Urinary bladder (tissue), 4 donors: ENCODE results near the gene ME3. TPM values are rescaled to one million over a fixed set of nuclear protein-coding genes. Genes with fewer than 3 reads are reported as not detected.

Experiments
- DNase-seq: peaks from one replicate; pipeline ENCODE4 v3.0.0-alpha.2; 2015; ENCODE audit errors: extremely low spot score
- H3K27ac ChIP-seq: one replicate; pipeline ENCODE4 v1.5.1; 2013; ENCODE audit warnings: low read depth, mild to moderate bottlenecking, moderate library complexity
- H3K36me3 ChIP-seq: one replicate; pipeline ENCODE4 v1.6.1; 2013; ENCODE audit warnings: mild to moderate bottlenecking, moderate library complexity; ENCODE audit not compliant: insufficient read depth
- H3K4me1 ChIP-seq: one replicate; pipeline ENCODE4 v1.6.1; 2013; ENCODE audit warnings: mild to moderate bottlenecking, moderate library complexity; ENCODE audit not compliant: insufficient read depth
- H3K4me3 ChIP-seq: one replicate; pipeline ENCODE4 v1.5.1; 2013; ENCODE audit warnings: low read depth, low read length
- WGBS: extraction: QIAGEN DNeasy Blood & Tissue Kit; methylation state at CpG from one replicate; pipeline ENCODE4 v1.1.7; 2013; 5-methylcytosine and 5-hydroxymethylcytosine counted together
- polyA plus RNA-seq: library from polyadenylated mRNA; stranded (reverse); fragments of 200-250 nt; gene quantifications from one replicate; pipeline ENCODE4 v1.2.3, GENCODE V29; 2013
- total RNA-seq: library from RNA; depleted of rRNA; stranded (reverse); fragments of >200 nt; gene quantifications from one replicate; pipeline ENCODE4 v1.2.3, GENCODE V29; 2014
- donor health status: healthy with polysubstance abuse.
- donor health status: healthy.

ME3 gene
- total and polyA plus RNA-seq, 2 donors: 17.6 to 52.2 TPM

GRCh38 chr11:86680716-86681482 is 8.5 kb upstream of the ME3 start:
- no peak overlapping the region for H3K4me3 ChIP-seq
- no peaks in the 10 kb centered on the region for H3K4me1 ChIP-seq
- WGBS: 59% methylated on average over 5 of the region's 5 CpGs
- no peak overlapping the region for H3K27ac ChIP-seq
- DNase-seq: no peak
- no peaks in the 10 kb centered on the region for H3K36me3 ChIP-seq

GRCh38 chr11:86678823-86679222 is 6.4 kb upstream of the ME3 start:
- no peaks in the 10 kb centered on the region for H3K4me1 ChIP-seq
- no peak overlapping the region for H3K27ac ChIP-seq
- DNase-seq: no peak
- no peak overlapping the region for H3K4me3 ChIP-seq
- H3K36me3 ChIP-seq: no peaks in the 10 kb centered on the region
- WGBS: 48% methylated on average over 3 of the region's 3 CpGs

DNA sequence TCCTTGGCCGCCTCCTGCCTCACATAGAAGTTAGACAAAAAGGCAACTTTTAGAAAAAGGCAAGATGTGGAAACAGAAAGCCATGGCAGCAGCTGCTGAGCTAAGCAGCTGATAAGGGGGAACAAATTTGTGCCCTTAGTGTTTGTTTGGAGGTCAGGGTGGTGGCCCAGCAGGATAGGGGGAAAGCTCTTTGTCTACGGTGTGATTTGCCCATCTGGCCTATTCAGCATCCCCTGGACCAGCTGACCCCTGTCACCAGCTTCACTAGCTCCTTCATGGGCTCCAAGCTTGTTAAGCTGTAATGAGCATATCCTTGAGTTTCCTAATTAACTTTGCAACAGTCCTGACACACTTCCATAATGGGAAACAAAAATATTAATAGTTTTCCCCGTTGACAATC is 5.9 kb upstream of the ME3 start:
- 61% methylated on average over 3 of the region's 3 CpGs for WGBS
- Histone ChIP-seq H3K27ac (no peak overlapping the region), H3K4me3 (no peak overlapping the region), H3K4me1 (no peaks in the 10 kb centered on the region), H3K36me3 (no peaks in the 10 kb centered on the region)
- no peak for DNase-seq

- Histone ChIP-seq H3K36me3 (no peaks in the 10 kb centered on the region), H3K4me3 (no peak overlapping the region), H3K27ac (no peak overlapping the region), H3K4me1 (no peaks in the 10 kb centered on the region)
- 86% methylated on average over 6 of the region's 6 CpGs for WGBS
- no peak for DNase-seq
Measured at GRCh38 chr11:86676533-86677154, 4.2 kb upstream of the ME3 start.

GRCh38 chr11:86676010-86676409 is 3.6 kb upstream of the ME3 start:
- WGBS: 70% methylated on average over 1 of the region's 1 CpG
- Histone ChIP-seq H3K27ac (no peak overlapping the region), H3K4me1 (no peaks in the 10 kb centered on the region)

GRCh38 chr11:86675017-86675416 is 2.6 kb upstream of the ME3 start:
- Histone ChIP-seq H3K27ac (no peak overlapping the region), H3K4me1 (no peaks in the 10 kb centered on the region), H3K36me3 (no peaks in the 10 kb centered on the region), H3K4me3 (no peak overlapping the region)
- 80% methylated on average over 2 of the region's 2 CpGs for WGBS
- no peak for DNase-seq

More at GRCh38 chr11:86676010-86676409, 3.6 kb upstream of the ME3 start:
- DNase-seq: no peak
- Histone ChIP-seq H3K36me3 (no peaks in the 10 kb centered on the region), H3K4me3 (no peak overlapping the region)

DNA sequence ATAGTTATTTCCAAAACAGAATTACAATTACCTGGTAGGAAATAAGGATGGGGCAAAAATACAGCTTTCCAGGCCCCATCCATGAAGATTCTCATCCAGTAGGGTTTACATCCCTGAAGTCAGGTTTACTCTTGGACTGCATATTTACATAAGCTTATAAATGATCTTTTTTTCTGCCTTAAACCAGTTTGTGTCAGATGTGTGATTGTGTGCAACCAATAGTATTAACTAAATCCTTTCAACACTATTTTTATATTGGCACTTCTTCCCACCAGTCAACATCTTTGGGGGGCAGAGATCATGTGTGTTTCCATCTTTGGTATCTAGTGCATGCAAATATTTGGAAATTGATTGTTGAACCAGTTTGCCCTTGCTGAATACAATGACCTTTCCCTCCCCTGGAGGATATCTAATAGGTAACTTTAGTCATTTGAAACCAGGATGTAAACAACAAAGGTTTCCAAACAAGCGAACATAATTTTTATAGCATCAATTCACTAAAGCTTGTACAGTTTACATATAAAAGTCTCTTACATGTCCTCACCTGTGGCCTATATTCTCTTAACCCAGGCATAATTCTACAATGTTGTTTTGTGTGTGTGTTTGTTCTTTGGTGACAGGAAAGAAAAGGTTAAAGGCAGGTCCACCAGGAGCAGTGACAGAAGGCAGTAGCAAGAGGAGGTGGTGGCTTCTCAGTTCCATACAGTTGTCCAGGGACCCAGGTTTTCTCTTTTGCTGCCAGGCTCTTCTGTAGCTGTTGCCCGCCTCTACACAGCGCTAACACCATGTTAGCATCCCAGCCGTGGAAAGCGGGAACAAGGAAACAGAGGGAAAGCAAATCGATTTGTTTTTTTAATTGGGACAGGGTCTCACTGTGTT is 1.7 kb upstream of the ME3 start:
- no peak for DNase-seq
- Histone ChIP-seq H3K4me3 (no peak overlapping the region), H3K36me3 (no peaks in the 10 kb centered on the region), H3K4me1 (no peaks in the 10 kb centered on the region), H3K27ac (no peak overlapping the region)
- 89% methylated on average over 6 of the region's 6 CpGs for WGBS

GRCh38 chr11:86673055-86673843 is 833 bp upstream of the ME3 start:
- no peak overlapping the region for H3K27ac ChIP-seq
- no peak for DNase-seq
- WGBS: 80% methylated on average over 8 of the region's 8 CpGs
- no peaks in the 10 kb centered on the region for H3K36me3 ChIP-seq
- H3K4me3 ChIP-seq: no peak overlapping the region
- no peaks in the 10 kb centered on the region for H3K4me1 ChIP-seq

GRCh38 chr11:86671531-86672006 is 847 bp downstream of the ME3 start:
- WGBS: under 1% methylated on average over 33 of the region's 33 CpGs
- Histone ChIP-seq H3K27ac (peak overlapping the region; percentile 76), H3K36me3 (no peaks in the 10 kb centered on the region), H3K4me1 (no peaks in the 10 kb centered on the region), H3K4me3 (peak overlapping the region; percentile 50)
- no peak for DNase-seq

DNA sequence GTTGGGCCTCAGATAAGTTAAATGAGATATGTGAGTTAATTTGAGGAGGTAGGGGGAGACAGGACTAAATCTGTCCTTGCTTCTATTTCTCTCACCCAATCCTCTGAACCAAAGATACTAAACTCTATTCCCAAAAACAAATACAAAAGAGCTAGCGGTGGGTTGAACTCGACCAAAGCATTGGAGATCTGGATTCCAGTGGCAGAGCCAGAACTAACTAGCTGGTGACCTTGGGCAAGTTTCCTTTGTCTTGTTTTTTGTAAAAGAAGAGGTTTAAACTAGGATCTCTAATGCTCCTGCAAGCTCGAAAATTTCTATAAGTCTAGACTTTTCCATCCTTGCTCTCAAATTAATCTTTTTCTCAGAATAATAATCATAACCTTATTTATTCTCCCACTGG is 1.5 kb downstream of the ME3 start:
- Histone ChIP-seq H3K27ac (no peak overlapping the region), H3K36me3 (no peaks in the 10 kb centered on the region), H3K4me3 (peak overlapping the region; percentile 50), H3K4me1 (no peaks in the 10 kb centered on the region)
- WGBS: 46% methylated on average over 3 of the region's 3 CpGs
- no peak for DNase-seq

DNA sequence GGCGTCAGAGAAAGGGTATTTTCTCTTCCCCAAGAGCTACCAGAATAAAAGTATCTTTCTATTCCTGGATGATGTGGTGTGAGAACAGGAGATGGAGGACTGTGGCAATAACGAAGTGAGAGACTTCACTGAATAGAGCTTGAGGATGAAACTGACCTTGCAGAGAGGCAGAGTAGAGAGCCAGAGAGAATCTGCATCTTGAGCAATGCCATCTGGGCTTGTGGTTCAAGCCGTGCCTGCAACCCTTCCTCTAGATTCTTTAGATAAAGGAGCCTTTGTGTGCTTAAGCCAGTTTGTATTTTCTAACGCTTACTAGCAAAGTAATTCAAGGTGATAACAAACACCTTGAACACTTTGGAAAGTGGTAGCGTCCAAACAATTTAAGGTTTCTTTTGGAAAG is 2.2 kb downstream of the ME3 start:
- Histone ChIP-seq H3K27ac (no peak overlapping the region), H3K4me1 (no peaks in the 10 kb centered on the region), H3K36me3 (no peaks in the 10 kb centered on the region), H3K4me3 (no peak overlapping the region)
- WGBS: 40% methylated on average over 5 of the region's 5 CpGs
- DNase-seq: no peak

- Histone ChIP-seq H3K4me3 (no peak overlapping the region), H3K36me3 (no peaks in the 10 kb centered on the region), H3K27ac (no peak overlapping the region), H3K4me1 (no peaks in the 10 kb centered on the region)
- DNase-seq: no peak
- WGBS: 58% methylated on average over 7 of the region's 7 CpGs
Measured at GRCh38 chr11:86669424-86669823, 3.0 kb downstream of the ME3 start.

GRCh38 chr11:86668929-86669328 is 3.5 kb downstream of the ME3 start:
- H3K36me3 ChIP-seq: no peaks in the 10 kb centered on the region
- no peaks in the 10 kb centered on the region for H3K4me1 ChIP-seq
- DNase-seq: no peak
- no peak overlapping the region for H3K27ac ChIP-seq
- H3K4me3 ChIP-seq: no peak overlapping the region
